ENCODE data around the gene TSSK6.
A peak's percentile ranks its signal among the peaks of the same experiment; 100 is the strongest.

The TSSK6 gene

GRCh38 chr19:19468424-19469050 lies 46.8 kb downstream of the TSSK6 start:
- Mint-ChIP-seq H3K27me3 (ENCODE audit: low read depth) (no peaks in the 10 kb centered on the region), H3K36me3 (ENCODE audit: low read depth) (peaks cover 81% of the 10 kb centered on the region), H3K9me3 (peaks cover 35% of the 10 kb centered on the region), H3K4me1 (peaks cover 51% of the 10 kb centered on the region), H3K27ac (no peak overlapping the region), H3K4me3 (no peak overlapping the region)
- TF ChIP-seq CTCF (IDR thresholded peaks at IDR 0.05; ENCODE audit: unreplicated experiment in 3 of 3), result no peak

GRCh38 chr19:19466201-19466600 lies 49.1 kb downstream of the TSSK6 start:
- Mint-ChIP-seq H3K4me1 (peaks cover 59% of the 10 kb centered on the region), H3K9me3 (peaks cover 35% of the 10 kb centered on the region), H3K27me3 (ENCODE audit: low read depth) (no peaks in the 10 kb centered on the region), H3K27ac (peak overlapping the region; percentile 72 to 84 (median 81)), H3K36me3 (ENCODE audit: low read depth) (peaks cover 64% of the 10 kb centered on the region), H3K4me3 (peak overlapping the region in 2 of 3 experiments; percentile 20 to 24)
- no peak for TF ChIP-seq CTCF (IDR thresholded peaks at IDR 0.05; ENCODE audit: unreplicated experiment in 3 of 3)

GRCh38 chr19:19465436-19466070 lies 49.8 kb downstream of the TSSK6 start:
- TF ChIP-seq CTCF (IDR thresholded peaks at IDR 0.05; ENCODE audit: unreplicated experiment in 3 of 3), result no peak
- H3K4me3 Mint-ChIP-seq, result peak overlapping the region in 1 of 3 experiments; percentile 20
- no peaks in the 10 kb centered on the region for H3K27me3 Mint-ChIP-seq (ENCODE audit: low read depth)
- H3K4me1 Mint-ChIP-seq, result peaks cover 64% of the 10 kb centered on the region
- peak overlapping the region; percentile 72 to 99 (median 99) for H3K27ac Mint-ChIP-seq
- H3K9me3 Mint-ChIP-seq, result peaks cover 35% of the 10 kb centered on the region
- H3K36me3 Mint-ChIP-seq (ENCODE audit: low read depth), result peaks cover 60% of the 10 kb centered on the region

- H3K36me3 Mint-ChIP-seq (ENCODE audit: low read depth), result peaks cover 50% of the 10 kb centered on the region
- peaks cover 35% of the 10 kb centered on the region for H3K9me3 Mint-ChIP-seq
- no peak for TF ChIP-seq CTCF (IDR thresholded peaks at IDR 0.05; ENCODE audit: unreplicated experiment in 3 of 3)
- peak overlapping the region; percentile 37 to 66 (median 59) for H3K4me3 Mint-ChIP-seq
- H3K4me1 Mint-ChIP-seq, result peaks cover 69% of the 10 kb centered on the region
- peak overlapping the region; percentile 99 for H3K27ac Mint-ChIP-seq
- no peaks in the 10 kb centered on the region for H3K27me3 Mint-ChIP-seq (ENCODE audit: low read depth)
These were observed 50.8 kb downstream of the TSSK6 start for GRCh38 chr19:19464339-19465098.

Measured in nephron (organoid).